GM10266 (cell line): ENCODE measurements around the gene SCLT1.

Experiments
- DNase-seq: peaks from one replicate; pipeline ENCODE4 v3.0.0; 2012; ENCODE audit errors: extremely low spot score
- CTCF ChIP-seq: IDR thresholded peaks from 2 replicates; pipeline ENCODE4 v1.5.1; 2012; ENCODE audit warnings: mild to moderate bottlenecking, low read depth; ENCODE audit not compliant: control insufficient read depth, insufficient read depth; ENCODE audit errors: missing control alignments

Gene SCLT1

GRCh38 chr4:128961405-128961804, 131.9 kb downstream of the SCLT1 start:
- TF ChIP-seq CTCF = no peak
- DNase-seq = no peak

GRCh38 chr4:128958194-128958593, 135.1 kb downstream of the SCLT1 start:
- TF ChIP-seq CTCF = no peak
- DNase-seq = no peak

- DNase-seq = no peak
- TF ChIP-seq CTCF = no peak
Measured at GRCh38 chr4:128957459-128957858, 135.9 kb downstream of the SCLT1 start.

GRCh38 chr4:128955751-128956150, 137.6 kb downstream of the SCLT1 start:
- TF ChIP-seq CTCF = no peak
- DNase-seq = no peak

GRCh38 chr4:128954941-128955340, 138.4 kb downstream of the SCLT1 start:
- no peak for TF ChIP-seq CTCF

GRCh38 chr4:128951316-128951715, 142.0 kb downstream of the SCLT1 start:
- TF ChIP-seq CTCF = no peak
- no peak for DNase-seq

More at GRCh38 chr4:128954941-128955340, 138.4 kb downstream of the SCLT1 start:
- DNase-seq = no peak

- TF ChIP-seq CTCF = no peak
- DNase-seq = no peak
Measured at GRCh38 chr4:128950796-128951195, 142.5 kb downstream of the SCLT1 start.
